Endothelial cell (in vitro differentiated cells): ENCODE results near the gene GNAT2. TPM values are rescaled to one million over a fixed set of nuclear protein-coding genes. Genes with fewer than 3 reads are reported as not detected.

Experiments used
- DNase-seq: peaks from one replicate; pipeline ENCODE4 v3.0.0; 2021; ENCODE audit warnings: low spot score
- H3K27ac Mint-ChIP-seq: one replicate; pipeline ENCODE4 v1.8.0; 2021; ENCODE audit warnings: mixed read lengths, inconsistent platforms; ENCODE audit not compliant: unreplicated experiment
- H3K27me3 Mint-ChIP-seq: one replicate; pipeline ENCODE4 v1.8.0; 2021; ENCODE audit warnings: mild to moderate bottlenecking, moderate library complexity, mixed read lengths, inconsistent platforms; ENCODE audit not compliant: unreplicated experiment
- H3K36me3 Mint-ChIP-seq: one replicate; pipeline ENCODE4 v1.8.0; 2021; ENCODE audit warnings: mild to moderate bottlenecking, low read depth, mixed read lengths, inconsistent platforms; ENCODE audit not compliant: unreplicated experiment
- H3K4me1 Mint-ChIP-seq: one replicate; pipeline ENCODE4 v1.8.0; 2021; ENCODE audit warnings: mild to moderate bottlenecking, mixed read lengths, inconsistent platforms; ENCODE audit not compliant: unreplicated experiment
- H3K4me3 Mint-ChIP-seq: one replicate; pipeline ENCODE4 v1.8.0; 2021; ENCODE audit warnings: mild to moderate bottlenecking, mixed read lengths, inconsistent platforms; ENCODE audit not compliant: unreplicated experiment
- H3K9me3 Mint-ChIP-seq: one replicate; pipeline ENCODE4 v1.8.0; 2021; ENCODE audit warnings: mixed read lengths, inconsistent platforms; ENCODE audit not compliant: unreplicated experiment
- total RNA-seq: library from RNA; stranded (reverse); fragmentation: NEBNext Ultra II Directional; extraction: Animal tissue kit (Norgen Biotek cat#: 25700); gene quantifications from one replicate; pipeline ENCODE4 v1.2.1, GENCODE V29; 2021; ENCODE audit not compliant: unreplicated experiment
- TF ChIP-seq, protein P1 (sequence below): fragments of 200-600 bp; sonication (generic); IDR thresholded peaks from one replicate; pipeline ENCODE4 v1.5.0; 2021; ENCODE audit warnings: antibody characterized with exemption; ENCODE audit not compliant: unreplicated experiment

GNAT2 gene
- total RNA-seq, 1 donor from 2014 or later, result 0.26 TPM

DNA sequence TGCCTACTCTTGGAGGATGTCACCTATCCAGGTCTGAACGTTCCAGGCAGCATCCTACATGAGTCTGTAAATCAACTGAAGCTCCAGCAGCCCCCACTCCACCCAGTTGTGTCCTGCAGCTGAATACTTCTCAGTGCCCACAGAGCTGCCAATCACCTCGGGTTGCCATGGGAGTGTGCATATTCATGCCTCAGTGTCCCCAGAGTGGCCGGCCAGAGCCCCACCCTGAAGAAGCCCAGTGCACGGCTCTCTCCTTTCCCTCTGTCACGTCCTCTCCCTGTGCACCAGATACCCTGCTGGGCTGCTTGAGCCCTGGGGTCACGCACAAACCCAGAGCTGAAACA is 20.4 kb upstream of the GNAT2 start:
- H3K4me3 Mint-ChIP-seq, result no peak overlapping the region
- no peak for DNase-seq
- H3K27ac Mint-ChIP-seq, result no peak overlapping the region
- TF ChIP-seq, protein P1, sequence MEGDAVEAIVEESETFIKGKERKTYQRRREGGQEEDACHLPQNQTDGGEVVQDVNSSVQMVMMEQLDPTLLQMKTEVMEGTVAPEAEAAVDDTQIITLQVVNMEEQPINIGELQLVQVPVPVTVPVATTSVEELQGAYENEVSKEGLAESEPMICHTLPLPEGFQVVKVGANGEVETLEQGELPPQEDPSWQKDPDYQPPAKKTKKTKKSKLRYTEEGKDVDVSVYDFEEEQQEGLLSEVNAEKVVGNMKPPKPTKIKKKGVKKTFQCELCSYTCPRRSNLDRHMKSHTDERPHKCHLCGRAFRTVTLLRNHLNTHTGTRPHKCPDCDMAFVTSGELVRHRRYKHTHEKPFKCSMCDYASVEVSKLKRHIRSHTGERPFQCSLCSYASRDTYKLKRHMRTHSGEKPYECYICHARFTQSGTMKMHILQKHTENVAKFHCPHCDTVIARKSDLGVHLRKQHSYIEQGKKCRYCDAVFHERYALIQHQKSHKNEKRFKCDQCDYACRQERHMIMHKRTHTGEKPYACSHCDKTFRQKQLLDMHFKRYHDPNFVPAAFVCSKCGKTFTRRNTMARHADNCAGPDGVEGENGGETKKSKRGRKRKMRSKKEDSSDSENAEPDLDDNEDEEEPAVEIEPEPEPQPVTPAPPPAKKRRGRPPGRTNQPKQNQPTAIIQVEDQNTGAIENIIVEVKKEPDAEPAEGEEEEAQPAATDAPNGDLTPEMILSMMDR, result no peak
- no peaks in the 10 kb centered on the region for H3K36me3 Mint-ChIP-seq
- H3K9me3 Mint-ChIP-seq, result no peaks in the 10 kb centered on the region
- peaks cover 3% of the 10 kb centered on the region for H3K4me1 Mint-ChIP-seq
- peaks cover 5% of the 10 kb centered on the region for H3K27me3 Mint-ChIP-seq

DNA sequence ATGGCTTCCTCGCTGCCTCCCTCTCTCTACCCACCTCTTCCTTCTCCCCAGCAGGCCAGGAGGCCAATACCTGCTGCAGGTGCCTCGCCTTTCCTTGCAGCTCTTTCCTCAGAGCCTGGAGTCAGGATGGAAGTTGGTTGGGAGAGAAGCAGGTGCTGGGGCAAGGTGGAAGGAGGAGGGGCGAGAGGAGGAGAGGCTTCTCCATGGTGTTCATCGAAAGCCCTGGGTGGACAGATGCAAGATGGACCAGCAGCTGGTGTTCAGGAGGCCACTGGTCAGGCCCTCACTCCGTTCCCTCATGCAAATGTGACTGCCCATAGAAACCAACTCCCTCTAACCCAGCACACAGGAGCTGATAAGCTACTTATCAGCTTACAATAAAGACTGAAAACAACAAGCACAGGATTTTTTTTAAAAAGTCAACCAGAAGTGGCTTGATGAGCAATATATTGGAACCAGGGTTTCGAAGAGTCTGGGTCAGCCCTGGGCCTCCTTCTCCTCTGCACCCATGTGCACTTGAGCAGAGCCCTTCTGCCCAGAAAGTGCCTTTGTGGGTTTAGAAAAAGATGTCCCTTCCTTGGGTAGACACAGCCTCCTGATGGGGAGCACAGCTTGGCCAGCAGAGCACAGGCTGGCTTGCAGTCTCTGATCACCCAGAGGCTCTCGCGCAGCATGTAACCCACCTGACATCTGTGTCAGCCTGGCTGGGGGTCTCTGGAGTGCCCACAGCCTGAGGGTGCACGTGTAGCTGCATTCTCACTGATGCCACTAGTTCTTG is 19.8 kb upstream of the GNAT2 start:
- Mint-ChIP-seq H3K27ac (no peak overlapping the region), H3K4me1 (peaks cover 3% of the 10 kb centered on the region), H3K27me3 (peaks cover 5% of the 10 kb centered on the region), H3K4me3 (no peak overlapping the region), H3K36me3 (no peaks in the 10 kb centered on the region), H3K9me3 (no peaks in the 10 kb centered on the region)
- TF ChIP-seq, protein P1, result no peak
- no peak for DNase-seq

DNA sequence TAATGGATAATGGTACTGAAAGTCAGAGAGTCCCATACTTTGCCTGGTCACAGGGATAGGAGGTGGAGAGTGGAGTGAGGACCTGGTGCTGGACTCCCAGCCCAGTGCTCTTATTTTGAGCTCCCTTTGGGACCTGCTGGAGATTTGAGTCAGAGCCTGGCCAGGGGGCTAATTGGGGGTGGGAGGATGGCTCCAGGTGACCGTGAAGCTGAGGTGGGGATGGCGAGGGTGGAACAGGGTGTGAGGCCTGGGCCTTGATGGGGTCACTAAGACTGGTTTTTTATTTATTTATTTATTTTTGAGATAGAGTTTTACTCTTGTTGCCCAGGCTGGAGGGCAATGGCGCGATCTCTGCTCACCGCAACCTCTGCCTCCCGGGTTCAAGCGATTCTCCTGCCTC is 18.0 kb upstream of the GNAT2 start:
- Mint-ChIP-seq H3K27me3 (peaks cover 5% of the 10 kb centered on the region), H3K36me3 (no peaks in the 10 kb centered on the region), H3K9me3 (no peaks in the 10 kb centered on the region), H3K4me3 (no peak overlapping the region), H3K4me1 (no peaks in the 10 kb centered on the region), H3K27ac (no peak overlapping the region)
- no peak for DNase-seq
- TF ChIP-seq, protein P1, result no peak

DNA sequence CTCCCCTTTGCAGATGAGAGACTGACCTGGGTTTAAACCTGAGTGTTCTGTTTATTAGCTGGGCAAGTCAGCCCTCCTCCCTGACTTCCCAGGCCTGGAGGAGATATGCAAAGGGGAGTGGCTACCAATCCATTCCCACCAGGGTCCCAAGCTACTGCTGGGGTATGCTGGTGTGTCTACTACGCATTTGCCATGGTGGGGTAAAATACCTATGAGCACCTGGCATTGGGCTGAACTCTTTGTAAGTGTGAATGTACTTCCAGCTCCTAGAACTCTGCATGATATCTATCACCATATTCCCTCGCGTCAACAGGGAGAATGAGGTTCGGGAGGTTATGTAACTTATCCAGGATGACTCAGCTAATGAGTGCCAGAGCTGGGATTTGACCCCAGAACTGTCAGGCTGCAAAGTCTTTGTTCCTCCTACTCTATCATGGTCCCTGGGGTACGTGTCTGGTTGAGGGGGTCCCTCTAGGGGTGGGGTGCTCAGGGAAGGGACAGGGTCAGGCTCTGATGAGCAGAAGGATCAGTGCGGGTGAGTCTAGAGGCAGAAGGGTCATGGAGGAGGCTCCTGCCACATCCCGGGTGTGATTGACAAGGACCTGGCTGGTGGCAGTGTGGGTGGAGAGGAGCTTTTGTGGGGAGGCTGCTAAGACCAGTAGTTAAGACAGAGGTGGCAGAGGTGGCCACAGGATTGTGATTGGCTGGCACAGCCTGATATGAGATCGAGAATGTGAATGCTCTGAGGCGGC is 17.0 kb upstream of the GNAT2 start:
- Mint-ChIP-seq H3K27ac (no peak overlapping the region), H3K4me1 (no peaks in the 10 kb centered on the region), H3K9me3 (no peaks in the 10 kb centered on the region), H3K27me3 (peaks cover 2% of the 10 kb centered on the region), H3K36me3 (peaks cover 4% of the 10 kb centered on the region), H3K4me3 (no peak overlapping the region)
- TF ChIP-seq, protein P1, result no peak
- no peak for DNase-seq

DNA sequence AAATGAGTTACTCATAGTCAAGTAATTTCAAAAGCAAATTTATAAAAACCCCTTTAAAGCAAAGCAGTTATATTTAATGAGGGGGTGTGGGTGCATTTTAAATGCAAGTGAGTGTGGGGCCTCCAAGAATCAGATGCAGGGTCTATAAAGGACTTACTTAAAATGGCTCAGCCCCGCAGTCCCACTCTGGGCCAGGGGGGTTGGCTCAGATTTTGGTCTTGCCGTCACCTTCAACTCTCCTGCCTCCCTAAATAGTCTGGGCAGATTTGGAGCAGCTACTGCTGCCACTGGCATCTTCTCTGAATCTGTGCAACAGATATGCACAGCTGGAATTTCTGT is 16.4 kb upstream of the GNAT2 start:
- Mint-ChIP-seq H3K36me3 (peaks cover 4% of the 10 kb centered on the region), H3K9me3 (no peaks in the 10 kb centered on the region), H3K27me3 (peaks cover 2% of the 10 kb centered on the region), H3K4me1 (no peaks in the 10 kb centered on the region), H3K4me3 (no peak overlapping the region), H3K27ac (no peak overlapping the region)
- no peak for DNase-seq
- TF ChIP-seq, protein P1, result no peak
